DOHH2 (cell line): Measurements from ENCODE around the gene TMEM132D.

ENCODE experiments used
- H3F3A ChIP-seq: fragments of 200-600 bp; sonication (generic), shearing (Covaris generic); 2 replicates; pipeline ENCODE4 v1.6.0; 2016; ENCODE audit warnings: antibody characterized with exemption, mild to moderate bottlenecking; ENCODE audit not compliant: control insufficient read depth, insufficient read depth
- H3K27ac ChIP-seq: fragments of 200-600 bp; sonication (generic); 2 replicates; pipeline ENCODE4 v1.5.1; 2014; ENCODE audit warnings: low read depth, mild to moderate bottlenecking, low read length, moderate library complexity
- H3K27me3 ChIP-seq: fragments of 200-600 bp; sonication (generic); 2 replicates; pipeline ENCODE4 v1.6.1; 2014; ENCODE audit warnings: mild to moderate bottlenecking, low read length, mixed read lengths; ENCODE audit not compliant: control insufficient read depth
- H3K36me3 ChIP-seq: fragments of 200-600 bp; sonication (generic); 2 replicates; pipeline ENCODE4 v1.6.1; 2014; ENCODE audit warnings: mild to moderate bottlenecking, low read length, moderate library complexity, mixed read lengths; ENCODE audit not compliant: control insufficient read depth
- H3K4me1 ChIP-seq: fragments of 200-600 bp; sonication (generic); 2 replicates; pipeline ENCODE4 v1.6.1; 2014; ENCODE audit warnings: mild to moderate bottlenecking, low read length, mixed read lengths; ENCODE audit not compliant: control insufficient read depth
- H3K4me2 ChIP-seq: fragments of 200-600 bp; sonication (generic); 2 replicates; pipeline ENCODE4 v1.6.0; 2014; ENCODE audit warnings: mild to moderate bottlenecking, low read length, moderate library complexity
- H3K4me3 ChIP-seq: fragments of 200-600 bp; sonication (generic); 2 replicates; pipeline ENCODE4 v1.5.1; 2014; ENCODE audit warnings: mild to moderate bottlenecking, low read length, mixed read lengths
- H3K79me2 ChIP-seq: fragments of 200-600 bp; sonication (generic); 2 replicates; pipeline ENCODE4 v1.6.1; 2014; ENCODE audit warnings: mild to moderate bottlenecking, low read length, mixed read lengths; ENCODE audit not compliant: control insufficient read depth
- H3K9me2 ChIP-seq: fragments of 200-600 bp; sonication (generic); replicated peaks from 2 replicates; pipeline ENCODE4 v1.6.1; 2014; ENCODE audit warnings: mild to moderate bottlenecking, low read length, mixed read lengths; ENCODE audit not compliant: control insufficient read depth
- H3K9me3 ChIP-seq: fragments of 200-600 bp; sonication (generic); 2 replicates; pipeline ENCODE4 v1.6.1; 2014; ENCODE audit warnings: antibody characterized with exemption, low read length, mixed read lengths; ENCODE audit not compliant: control insufficient read depth, insufficient read depth
- H4K20me1 ChIP-seq: fragments of 200-600 bp; sonication (generic); 2 replicates; pipeline ENCODE4 v1.6.0; 2014; ENCODE audit warnings: low read depth, mild to moderate bottlenecking, antibody characterized with exemption, low read length, moderate library complexity; ENCODE audit not compliant: control insufficient read depth, insufficient read depth
- CTCF ChIP-seq: fragments of 200-600 bp; sonication (generic); IDR thresholded peaks from one replicate; pipeline ENCODE4 v1.5.1; 2014; ENCODE audit warnings: antibody characterized with exemption, mild to moderate bottlenecking, low read depth, low read length; ENCODE audit not compliant: poor library complexity, severe bottlenecking
- EZH2phosphoT487 ChIP-seq: fragments of 200-600 bp; sonication (generic); IDR thresholded peaks from 2 replicates; pipeline ENCODE4 v1.6.1; 2017; ENCODE audit warnings: borderline replicate concordance, mild to moderate bottlenecking, antibody characterized with exemption, low read length, moderate library complexity, mixed read lengths

Gene TMEM132D

GRCh38 chr12:129659961-129660622 is 243.7 kb downstream of the TMEM132D start:
- no peaks in the 10 kb centered on the region for H3K79me2 ChIP-seq

DNA sequence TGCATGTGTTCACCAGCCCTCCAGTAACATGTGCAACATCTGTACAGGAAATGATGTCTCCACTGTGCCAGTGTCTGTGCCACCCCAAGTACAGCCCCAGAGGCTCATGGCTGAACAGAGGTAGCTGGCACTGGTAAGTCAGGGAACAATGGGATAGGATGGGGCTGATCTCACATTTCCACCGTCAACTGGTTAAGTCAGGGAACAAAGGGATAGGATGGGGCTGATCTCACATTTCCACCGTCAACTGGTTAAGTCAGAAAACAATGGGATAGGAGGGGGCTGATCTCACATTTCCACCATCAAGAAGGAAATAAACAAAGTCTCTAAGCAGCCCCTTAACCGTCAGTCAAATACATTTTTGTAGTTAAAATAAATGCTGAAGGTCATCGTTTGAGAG is 246.6 kb downstream of the TMEM132D start:
- no peaks in the 10 kb centered on the region for H4K20me1 ChIP-seq
- H3K27ac ChIP-seq, result no peak overlapping the region
- H3K36me3 ChIP-seq, result no peaks in the 10 kb centered on the region
- H3K79me2 ChIP-seq, result no peaks in the 10 kb centered on the region
- H3K4me3 ChIP-seq, result no peak overlapping the region
- H3K9me3 ChIP-seq, result no peaks in the 10 kb centered on the region
- no peak for TF ChIP-seq CTCF
- TF ChIP-seq EZH2phosphoT487, result no peak
- H3K9me2 ChIP-seq, result no peaks in the 10 kb centered on the region
- no peaks in the 10 kb centered on the region for H3K4me1 ChIP-seq
- H3F3A ChIP-seq, result no peaks in the 10 kb centered on the region
- no peaks in the 10 kb centered on the region for H3K27me3 ChIP-seq
- H3K4me2 ChIP-seq, result no peak overlapping the region

More at GRCh38 chr12:129659961-129660622, 243.7 kb downstream of the TMEM132D start:
- H3K9me2 ChIP-seq, result no peaks in the 10 kb centered on the region
- H3K27ac ChIP-seq, result no peak overlapping the region
- no peaks in the 10 kb centered on the region for H3K9me3 ChIP-seq
- H3K36me3 ChIP-seq, result no peaks in the 10 kb centered on the region
- H3K4me1 ChIP-seq, result no peaks in the 10 kb centered on the region
- H3K27me3 ChIP-seq, result no peaks in the 10 kb centered on the region
- no peaks in the 10 kb centered on the region for H3F3A ChIP-seq
- TF ChIP-seq CTCF (no peak), EZH2phosphoT487 (no peak)
- no peaks in the 10 kb centered on the region for H4K20me1 ChIP-seq
- no peak overlapping the region for H3K4me3 ChIP-seq
- no peak overlapping the region for H3K4me2 ChIP-seq

DNA sequence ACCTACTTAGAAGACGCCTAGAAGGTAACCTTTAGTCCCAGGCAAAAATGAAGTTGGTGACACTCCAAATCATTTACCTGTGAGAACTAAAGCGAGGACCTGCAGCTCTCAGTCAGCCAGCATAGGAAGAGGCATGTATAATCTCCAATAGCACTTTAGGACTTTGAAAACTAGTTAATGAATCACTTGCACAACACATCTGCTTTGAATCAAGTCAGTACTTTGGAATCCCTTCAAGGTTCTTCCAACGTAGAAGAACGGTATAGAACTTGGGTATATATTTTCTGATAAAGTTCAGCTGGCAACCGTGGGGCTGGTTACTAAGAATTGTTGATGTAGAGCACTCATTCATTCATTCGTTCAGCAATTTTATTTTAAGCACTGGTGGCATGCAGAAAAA is 251.9 kb downstream of the TMEM132D start:
- TF ChIP-seq CTCF (no peak), EZH2phosphoT487 (no peak)
- Histone ChIP-seq H3K27ac (no peak overlapping the region), H4K20me1 (no peaks in the 10 kb centered on the region), H3K4me3 (no peak overlapping the region), H3F3A (no peaks in the 10 kb centered on the region), H3K4me2 (no peak overlapping the region), H3K36me3 (no peaks in the 10 kb centered on the region), H3K4me1 (no peaks in the 10 kb centered on the region), H3K9me3 (no peaks in the 10 kb centered on the region), H3K79me2 (no peaks in the 10 kb centered on the region), H3K27me3 (no peaks in the 10 kb centered on the region), H3K9me2 (no peaks in the 10 kb centered on the region)
